MCF 10A (cell line): Measurements from ENCODE around the gene MYCL. TPM values are rescaled to one million over a fixed set of nuclear protein-coding genes. Genes with fewer than 3 reads are reported as not detected.

Experiments used
- BruUV-seq: library from RNA; stranded (reverse); fragments of 400-500 nt; replicated peaks from 2 replicates; lab custom pipeline; 2021; lab: Mats Ljungman, UMichigan
- CTCF ChIA-PET: fragments of 300-600 bp; sonication (Branson Sonifier 250); formaldehyde crosslinking; extraction: SDS; loops from one replicate; lab custom pipeline; 2021; ENCODE audit warnings: antibody characterized with exemption, inconsistent platforms; lab: Yijun Ruan, JAX
- POLR2A ChIA-PET: fragments of 300-600, 350-650 bp; sonication (Branson Sonifier 250); formaldehyde crosslinking; extraction: SDS; loops from one replicate; lab custom pipeline; 2020; ENCODE audit warnings: antibody characterized with exemption, inconsistent platforms; lab: Yijun Ruan, JAX
- DNase-seq: peaks from one replicate; pipeline ENCODE4 v3.0.0-alpha.2; 2018; ENCODE audit not compliant: unreplicated experiment
- H3K27ac Mint-ChIP-seq: one replicate; pipeline ENCODE4 v1.8.0; 2022; ENCODE audit warnings: mild to moderate bottlenecking, low read depth, mixed read lengths; ENCODE audit not compliant: unreplicated experiment
- H3K27me3 Mint-ChIP-seq: one replicate; pipeline ENCODE4 v1.8.0; 2022; ENCODE audit warnings: mixed read lengths; ENCODE audit not compliant: insufficient read depth, unreplicated experiment
- H3K36me3 Mint-ChIP-seq: one replicate; pipeline ENCODE4 v1.8.0; 2022; ENCODE audit warnings: mild to moderate bottlenecking, moderate library complexity, mixed read lengths; ENCODE audit not compliant: insufficient read depth, unreplicated experiment
- H3K4me1 Mint-ChIP-seq: one replicate; pipeline ENCODE4 v1.8.0; 2022; ENCODE audit warnings: mixed read lengths; ENCODE audit not compliant: insufficient read depth, unreplicated experiment
- H3K4me3 Mint-ChIP-seq: one replicate; pipeline ENCODE4 v1.8.0; 2022; ENCODE audit warnings: mild to moderate bottlenecking, moderate library complexity, mixed read lengths; ENCODE audit not compliant: unreplicated experiment
- H3K9me3 Mint-ChIP-seq: one replicate; pipeline ENCODE4 v1.8.0; 2022; ENCODE audit warnings: mixed read lengths; ENCODE audit not compliant: unreplicated experiment
- intact Hi-C: fragments of 100-400 bp; cut with micrococcal nuclease; formaldehyde crosslinking; loops from 2 replicates; pipeline ENCODE4 v1.14.1; 2022
- total RNA-seq: library from RNA; stranded (reverse); gene quantifications from 2 replicates; pipeline ENCODE4 v1.2.3, GENCODE V29; 2022
- TF ChIP-seq, protein P1 (sequence below): fragments of 200-600 bp; IDR thresholded peaks from one replicate; pipeline ENCODE4 v1.8.0; 2022; ENCODE audit warnings: antibody characterized with exemption, mild to moderate bottlenecking; ENCODE audit not compliant: unreplicated experiment

MYCL gene
- total RNA-seq, 1 experiment from 2014 or later: 0.63 TPM

- Mint-ChIP-seq H3K9me3 (no peaks in the 10 kb centered on the region), H3K27ac (peak overlapping the region; percentile 66), H3K4me3 (peak overlapping the region; percentile 26), H3K27me3 (no peaks in the 10 kb centered on the region), H3K36me3 (no peaks in the 10 kb centered on the region), H3K4me1 (peaks cover 22% of the 10 kb centered on the region)
- TF ChIP-seq, protein P1, sequence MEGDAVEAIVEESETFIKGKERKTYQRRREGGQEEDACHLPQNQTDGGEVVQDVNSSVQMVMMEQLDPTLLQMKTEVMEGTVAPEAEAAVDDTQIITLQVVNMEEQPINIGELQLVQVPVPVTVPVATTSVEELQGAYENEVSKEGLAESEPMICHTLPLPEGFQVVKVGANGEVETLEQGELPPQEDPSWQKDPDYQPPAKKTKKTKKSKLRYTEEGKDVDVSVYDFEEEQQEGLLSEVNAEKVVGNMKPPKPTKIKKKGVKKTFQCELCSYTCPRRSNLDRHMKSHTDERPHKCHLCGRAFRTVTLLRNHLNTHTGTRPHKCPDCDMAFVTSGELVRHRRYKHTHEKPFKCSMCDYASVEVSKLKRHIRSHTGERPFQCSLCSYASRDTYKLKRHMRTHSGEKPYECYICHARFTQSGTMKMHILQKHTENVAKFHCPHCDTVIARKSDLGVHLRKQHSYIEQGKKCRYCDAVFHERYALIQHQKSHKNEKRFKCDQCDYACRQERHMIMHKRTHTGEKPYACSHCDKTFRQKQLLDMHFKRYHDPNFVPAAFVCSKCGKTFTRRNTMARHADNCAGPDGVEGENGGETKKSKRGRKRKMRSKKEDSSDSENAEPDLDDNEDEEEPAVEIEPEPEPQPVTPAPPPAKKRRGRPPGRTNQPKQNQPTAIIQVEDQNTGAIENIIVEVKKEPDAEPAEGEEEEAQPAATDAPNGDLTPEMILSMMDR: no peak
- CTCF ChIA-PET: interaction anchor here (0.5 to 2.9 kb wide), 13 partner anchors 10 to 547 kb away, joined by 3 to 32 read pairs (median 4); partner anchors contain the start of genes CAP1 and MYCL
- BruUV-seq: no TSS peak
- POLR2A ChIA-PET: interaction anchor here (0.8 to 4.0 kb wide), 13 partner anchors 9 to 104 kb away, joined by 3 to 39 read pairs (median 5); partner anchors contain the start of genes BMP8B, MYCL and TRIT1
- intact Hi-C loops: no loop called here
- DNase-seq: peak; percentile 77
Observed at GRCh38 chr1:39892601-39893595, 8.8 kb downstream of the MYCL start.

DNA sequence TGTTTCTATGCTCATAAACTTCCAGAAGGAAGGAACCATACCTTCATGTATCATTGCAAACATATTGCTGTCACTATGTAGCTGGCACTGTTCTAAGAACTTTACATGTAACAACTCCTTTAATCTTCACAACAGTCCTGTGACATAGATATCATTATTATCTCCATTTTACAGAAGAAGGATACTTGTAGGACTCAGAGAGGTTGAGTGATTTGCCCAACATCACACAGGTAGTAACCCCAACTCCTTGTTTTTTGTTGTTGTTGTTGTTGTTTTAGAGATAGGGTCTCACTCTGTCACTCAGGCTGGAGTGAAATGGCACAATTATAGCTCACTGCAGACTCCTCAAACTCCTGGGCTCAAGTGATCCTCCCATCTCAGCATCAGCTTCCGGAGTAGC, 10.8 kb downstream of the MYCL start:
- TF ChIP-seq, protein P1: no peak
- BruUV-seq: no TSS peak

GRCh38 chr1:39890273-39890672, 11.4 kb downstream of the MYCL start:
- no peaks in the 10 kb centered on the region for H3K9me3 Mint-ChIP-seq
- H3K27ac Mint-ChIP-seq: no peak overlapping the region
- no peak overlapping the region for H3K4me3 Mint-ChIP-seq
- DNase-seq: no peak
- intact Hi-C loops: no loop called here
- peaks cover 22% of the 10 kb centered on the region for H3K4me1 Mint-ChIP-seq
- no peaks in the 10 kb centered on the region for H3K27me3 Mint-ChIP-seq
- TF ChIP-seq, protein P1: no peak
- POLR2A ChIA-PET: interaction anchor here (0.8 to 1.2 kb wide), 2 partner anchors 9 to 40 kb away, joined by 3 read pairs; no protein-coding TSS in a partner anchor
- BruUV-seq: no TSS peak
- H3K36me3 Mint-ChIP-seq: no peaks in the 10 kb centered on the region
- CTCF ChIA-PET: no interaction called here

More for the DNA sequence above, 10.8 kb downstream of the MYCL start:
- Mint-ChIP-seq H3K4me1 (peaks cover 22% of the 10 kb centered on the region), H3K9me3 (no peaks in the 10 kb centered on the region), H3K4me3 (no peak overlapping the region), H3K36me3 (no peaks in the 10 kb centered on the region), H3K27ac (no peak overlapping the region), H3K27me3 (no peaks in the 10 kb centered on the region)
- DNase-seq: no peak
- POLR2A ChIA-PET: interaction anchor here (0.8 kb wide), 1 partner anchor 8 kb away, joined by 3 read pairs; no protein-coding TSS in a partner anchor
- intact Hi-C loops: no loop called here
- CTCF ChIA-PET: interaction anchor here (0.5 kb wide), 1 partner anchor 22 kb away, joined by 5 read pairs; no protein-coding TSS in a partner anchor

- POLR2A ChIA-PET: interaction anchor here (0.7 to 1.5 kb wide), 2 partner anchors 15 to 148 kb away, joined by 3 read pairs; partner anchors contain the start of gene PPIE
- H3K9me3 Mint-ChIP-seq: no peaks in the 10 kb centered on the region
- no peak overlapping the region for H3K27ac Mint-ChIP-seq
Observed at GRCh38 chr1:39886757-39887231, 14.9 kb downstream of the MYCL start.

More at GRCh38 chr1:39886757-39887231, 14.9 kb downstream of the MYCL start:
- CTCF ChIA-PET: interaction anchor here (0.6 to 1.7 kb wide), 3 partner anchors 15 to 961 kb away, joined by 3 to 5 read pairs (median 4); partner anchors contain the start of gene MYCL
- H3K27me3 Mint-ChIP-seq: no peaks in the 10 kb centered on the region
- TF ChIP-seq, protein P1: no peak
- intact Hi-C loops: no loop called here
- no peaks in the 10 kb centered on the region for H3K36me3 Mint-ChIP-seq
- H3K4me3 Mint-ChIP-seq: no peak overlapping the region
- H3K4me1 Mint-ChIP-seq: peaks cover 9% of the 10 kb centered on the region
- BruUV-seq: no TSS peak
- no peak for DNase-seq
